NCI-H2171 (cell line): ENCODE measurements around the gene UQCC2.

Experiments
- DNase-seq: peaks from one replicate; lab custom pipeline; 2025; lab: John Stamatoyannopoulos, UW

The UQCC2 gene

DNA sequence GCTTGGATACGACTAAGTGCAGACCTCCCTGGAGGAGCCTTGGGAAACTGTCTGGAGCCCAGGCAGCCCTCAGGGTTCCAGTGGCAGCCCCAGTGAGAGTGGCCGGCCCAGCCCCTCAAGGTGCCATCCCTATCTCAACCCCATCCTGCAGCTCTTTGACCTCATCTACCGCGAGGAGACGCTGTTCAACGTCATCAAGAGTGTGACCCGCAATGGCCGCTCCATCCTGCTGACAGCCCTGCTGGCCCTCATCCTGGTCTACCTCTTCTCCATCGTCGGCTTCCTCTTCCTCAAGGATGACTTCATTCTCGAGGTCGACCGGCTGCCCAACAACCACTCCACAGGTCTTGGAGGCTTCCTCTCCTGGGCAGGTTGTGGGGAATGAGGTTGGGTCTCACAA is 20.7 kb downstream of the UQCC2 start:
- DNase-seq, result no peak

DNA sequence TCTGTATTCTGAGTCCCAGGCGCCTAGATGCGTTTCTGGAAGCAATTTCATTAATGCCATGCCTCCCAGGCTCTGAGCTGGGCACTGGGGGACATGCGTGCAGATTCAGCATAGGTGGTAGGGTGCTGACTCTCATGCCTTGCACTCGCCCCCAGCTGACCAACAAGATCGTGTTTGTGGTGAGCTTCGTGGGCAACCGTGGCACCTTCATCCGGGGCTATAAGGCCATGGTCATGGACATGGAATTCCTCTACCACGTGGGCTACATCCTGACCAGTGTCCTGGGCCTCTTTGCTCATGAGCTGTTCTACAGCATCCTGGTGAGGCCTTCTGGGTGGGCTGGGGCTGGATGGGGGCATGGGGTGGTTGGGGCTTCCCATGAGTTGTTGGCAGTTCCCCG is 21.6 kb downstream of the UQCC2 start:
- DNase-seq, result no peak

DNA sequence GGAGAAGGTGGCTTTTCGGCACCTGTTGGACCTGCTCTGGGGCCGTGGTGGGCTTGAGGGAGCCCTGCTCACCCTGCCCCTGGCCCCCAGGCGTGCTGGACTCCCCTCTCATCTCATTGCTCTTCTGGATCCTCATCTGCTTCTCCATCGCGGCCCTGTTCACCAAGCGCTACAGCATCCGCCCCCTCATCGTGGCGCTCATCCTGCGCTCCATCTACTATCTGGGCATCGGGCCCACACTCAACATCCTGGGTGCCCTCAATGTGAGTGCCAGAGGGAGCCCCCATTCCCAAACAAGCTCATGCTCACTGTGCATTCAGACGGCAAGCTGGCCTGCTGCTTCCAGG is 22.4 kb downstream of the UQCC2 start:
- no peak for DNase-seq

DNA sequence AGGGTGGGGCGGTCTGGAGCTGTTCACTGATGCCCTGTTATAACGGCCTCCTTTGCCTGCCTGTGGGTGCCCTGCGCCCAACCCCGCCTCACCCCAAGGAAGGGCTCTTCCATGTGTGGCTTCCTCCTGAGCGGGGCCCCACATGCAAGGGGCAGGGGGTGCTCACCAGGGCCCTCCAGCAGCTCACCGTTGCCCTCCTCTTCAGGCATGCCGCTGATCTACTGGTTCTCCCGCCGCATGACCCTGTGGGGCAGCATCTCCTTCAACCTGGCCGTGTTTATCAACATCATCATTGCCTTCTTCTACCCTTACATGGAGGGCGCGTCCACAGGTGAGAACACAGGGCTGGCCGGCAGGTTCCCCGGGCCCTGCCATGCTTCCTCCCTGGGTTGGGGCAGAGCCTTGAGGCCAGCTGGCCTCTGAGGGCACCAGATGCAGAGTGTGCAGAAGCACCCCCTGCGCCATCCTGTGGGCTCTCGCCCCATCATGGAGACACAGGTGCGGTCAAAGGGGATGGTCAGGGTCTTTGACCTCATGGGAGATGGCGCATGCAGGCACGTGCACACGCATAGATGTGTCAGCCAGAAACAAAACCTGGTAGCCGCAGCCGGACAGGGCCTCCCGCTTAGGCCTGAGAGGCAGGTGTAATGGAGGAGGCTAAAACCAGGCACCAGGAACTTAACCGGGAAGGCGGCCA is 22.9 kb downstream of the UQCC2 start:
- DNase-seq, result no peak

DNA sequence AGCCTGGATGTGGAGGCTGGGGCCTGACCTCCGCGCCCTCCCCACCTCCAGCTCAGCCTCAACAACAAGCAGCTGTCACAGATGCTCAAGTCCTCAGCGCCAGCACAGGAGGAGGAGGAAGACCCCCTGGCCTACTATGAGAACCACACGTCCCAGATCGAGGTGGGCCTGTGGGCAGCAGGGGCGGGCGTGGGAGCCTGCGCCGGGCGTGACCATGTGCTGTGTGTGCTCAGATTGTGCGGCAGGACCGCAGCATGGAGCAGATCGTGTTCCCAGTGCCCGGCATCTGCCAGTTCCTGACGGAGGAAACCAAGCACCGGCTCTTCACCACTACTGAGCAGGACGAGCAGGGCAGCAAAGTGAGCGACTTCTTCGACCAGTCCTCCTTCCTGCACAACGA is 23.5 kb downstream of the UQCC2 start:
- no peak for DNase-seq

DNA sequence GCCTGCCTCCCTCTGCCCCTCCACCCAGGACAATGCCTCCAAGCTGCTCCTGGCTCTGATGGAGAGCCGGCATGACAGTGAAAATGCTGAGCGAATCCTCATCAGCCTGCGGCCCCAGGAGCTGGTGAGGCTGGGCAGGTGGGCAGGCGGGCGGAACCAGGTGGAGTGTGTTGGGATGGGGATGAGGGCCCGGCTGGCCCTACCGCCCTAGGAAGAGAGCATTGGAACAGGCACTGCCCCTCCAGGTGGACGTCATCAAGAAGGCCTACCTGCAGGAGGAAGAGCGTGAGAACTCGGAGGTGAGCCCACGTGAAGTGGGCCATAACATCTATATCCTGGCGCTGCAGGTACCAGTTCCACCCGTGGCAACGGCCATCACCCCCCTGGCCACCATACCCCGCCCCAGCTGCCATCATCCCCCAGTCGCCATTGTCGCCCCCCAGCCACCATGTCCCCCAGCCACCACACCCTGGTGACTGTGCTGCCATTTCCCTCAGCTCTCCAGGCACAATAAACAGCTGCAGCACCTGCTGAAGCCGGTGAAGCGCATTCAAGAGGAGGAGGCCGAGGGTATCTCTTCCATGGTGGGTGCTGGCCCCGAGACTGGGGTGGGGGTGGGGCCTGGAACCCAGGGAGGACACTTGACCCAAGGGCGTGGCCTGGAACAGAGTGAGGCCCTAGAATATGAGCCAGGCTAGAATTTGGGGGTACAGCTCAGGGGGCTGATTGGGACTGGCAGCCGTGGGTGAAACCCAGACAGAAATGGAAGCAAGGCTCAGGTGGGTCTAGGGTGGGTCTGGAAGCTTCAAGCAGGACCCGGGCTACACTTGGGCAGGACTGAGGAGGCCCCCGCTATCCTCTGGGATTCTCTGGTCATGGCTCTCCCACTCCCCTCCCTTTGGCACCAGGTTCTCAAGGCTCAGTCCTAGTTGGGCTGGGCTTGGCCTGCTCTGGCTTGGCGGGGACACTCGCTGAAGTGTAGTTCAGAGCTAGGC is 24.2 kb downstream of the UQCC2 start:
- no peak for DNase-seq

DNA sequence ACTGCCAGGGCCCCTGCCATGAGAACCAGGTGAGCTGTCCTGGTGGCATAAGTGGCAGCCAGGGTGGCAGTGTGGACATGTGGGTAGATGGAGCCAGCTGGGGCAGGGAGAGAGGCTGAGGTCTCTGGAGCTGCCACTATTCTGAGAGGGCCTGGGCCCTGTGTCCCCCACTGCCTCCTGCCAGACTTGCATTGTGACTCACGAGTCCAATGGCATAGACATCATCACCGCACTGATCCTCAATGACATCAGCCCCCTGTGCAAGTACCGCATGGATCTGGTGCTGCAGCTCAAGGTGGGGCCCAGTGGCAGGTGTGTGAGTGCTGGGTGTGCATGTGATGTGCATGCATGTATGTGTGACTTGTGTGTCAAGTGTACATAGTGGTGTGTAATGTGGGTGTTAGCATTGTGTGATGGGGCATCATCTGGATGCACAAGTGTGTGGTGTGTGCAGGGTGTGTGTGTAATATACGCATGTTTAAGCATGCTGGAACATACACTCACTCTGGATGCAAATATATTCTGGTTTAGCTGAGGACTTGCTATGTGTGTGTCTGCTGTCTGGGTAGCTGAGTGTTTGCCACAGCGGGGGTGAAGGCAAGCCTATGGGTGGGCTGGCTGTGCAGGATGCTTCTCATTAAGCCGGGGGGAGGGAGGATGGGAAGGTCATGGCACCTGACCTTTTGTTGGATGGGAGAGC is 25.1 kb downstream of the UQCC2 start:
- no peak for DNase-seq

DNA sequence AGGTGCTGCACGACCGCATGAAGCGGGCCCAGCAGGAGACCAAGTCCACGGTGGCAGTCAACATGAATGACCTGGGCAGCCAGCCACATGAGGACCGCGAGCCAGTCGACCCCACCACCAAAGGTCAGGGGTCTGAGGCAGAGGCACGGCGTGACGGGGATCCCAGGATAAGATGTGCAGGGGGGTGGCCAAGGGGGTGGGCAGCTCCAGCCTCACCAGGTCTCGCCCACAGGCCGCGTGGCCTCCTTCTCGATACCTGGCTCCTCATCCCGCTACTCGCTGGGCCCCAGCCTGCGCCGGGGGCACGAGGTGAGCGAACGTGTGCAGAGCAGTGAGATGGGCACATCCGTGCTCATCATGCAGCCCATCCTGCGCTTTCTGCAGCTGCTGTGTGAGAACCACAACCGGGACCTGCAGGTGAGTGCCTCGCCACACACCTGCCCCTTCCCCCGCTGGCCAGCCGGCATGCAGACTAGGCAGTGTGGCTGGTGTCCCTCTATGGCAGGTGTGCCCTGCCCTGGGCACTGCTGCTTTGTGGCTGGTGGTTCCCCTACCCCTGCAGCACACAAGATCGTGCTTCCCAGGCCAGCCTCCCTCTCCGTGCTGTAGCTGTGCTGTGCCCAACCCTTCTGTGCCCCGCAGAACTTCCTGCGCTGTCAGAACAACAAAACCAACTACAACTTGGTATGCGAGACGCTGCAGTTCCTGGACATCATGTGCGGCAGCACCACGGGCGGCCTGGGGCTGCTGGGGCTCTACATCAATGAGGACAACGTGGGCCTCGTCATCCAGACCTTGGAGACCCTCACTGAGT is 25.9 kb downstream of the UQCC2 start:
- no peak for DNase-seq

DNA sequence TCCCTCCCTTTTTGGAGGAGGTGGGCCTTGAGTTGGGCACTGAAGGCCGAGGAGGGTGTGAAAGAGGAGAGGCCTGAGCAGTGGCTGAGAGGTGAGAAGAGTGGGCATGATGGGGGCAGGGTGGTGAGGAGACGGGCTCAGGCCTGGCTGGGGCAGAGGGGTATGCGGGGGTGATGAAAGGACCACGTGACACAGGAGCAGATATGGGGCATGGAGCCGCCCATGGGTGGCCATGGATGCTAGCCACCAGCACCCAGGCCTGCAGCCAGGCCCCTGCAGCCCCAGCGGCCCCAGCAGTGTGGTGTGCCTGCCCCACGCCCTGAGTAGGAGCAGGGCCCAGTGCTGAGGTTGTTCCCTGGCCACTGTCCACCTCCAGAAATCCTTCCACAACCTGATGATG is 26.5 kb downstream of the UQCC2 start:
- no peak for DNase-seq

DNA sequence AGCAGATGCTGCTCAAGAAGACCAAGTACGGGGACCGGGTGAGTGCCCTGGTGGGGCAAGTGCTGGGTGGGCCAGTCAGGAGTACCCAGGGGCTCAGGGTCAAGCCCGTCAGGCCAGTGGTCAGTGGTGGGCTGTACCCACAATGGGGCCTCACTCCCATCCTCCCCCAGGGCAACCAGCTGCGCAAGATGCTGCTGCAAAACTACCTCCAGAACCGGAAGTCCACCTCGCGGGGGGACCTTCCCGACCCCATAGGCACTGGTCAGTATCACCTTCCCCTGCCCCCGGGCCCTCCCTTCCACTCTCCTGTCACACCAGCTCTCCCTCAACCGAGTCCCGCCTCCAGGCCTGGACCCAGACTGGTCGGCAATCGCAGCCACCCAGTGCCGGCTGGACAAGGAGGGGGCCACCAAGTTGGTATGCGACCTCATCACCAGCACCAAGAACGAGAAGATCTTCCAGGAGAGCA is 27.0 kb downstream of the UQCC2 start:
- DNase-seq, result no peak

DNA sequence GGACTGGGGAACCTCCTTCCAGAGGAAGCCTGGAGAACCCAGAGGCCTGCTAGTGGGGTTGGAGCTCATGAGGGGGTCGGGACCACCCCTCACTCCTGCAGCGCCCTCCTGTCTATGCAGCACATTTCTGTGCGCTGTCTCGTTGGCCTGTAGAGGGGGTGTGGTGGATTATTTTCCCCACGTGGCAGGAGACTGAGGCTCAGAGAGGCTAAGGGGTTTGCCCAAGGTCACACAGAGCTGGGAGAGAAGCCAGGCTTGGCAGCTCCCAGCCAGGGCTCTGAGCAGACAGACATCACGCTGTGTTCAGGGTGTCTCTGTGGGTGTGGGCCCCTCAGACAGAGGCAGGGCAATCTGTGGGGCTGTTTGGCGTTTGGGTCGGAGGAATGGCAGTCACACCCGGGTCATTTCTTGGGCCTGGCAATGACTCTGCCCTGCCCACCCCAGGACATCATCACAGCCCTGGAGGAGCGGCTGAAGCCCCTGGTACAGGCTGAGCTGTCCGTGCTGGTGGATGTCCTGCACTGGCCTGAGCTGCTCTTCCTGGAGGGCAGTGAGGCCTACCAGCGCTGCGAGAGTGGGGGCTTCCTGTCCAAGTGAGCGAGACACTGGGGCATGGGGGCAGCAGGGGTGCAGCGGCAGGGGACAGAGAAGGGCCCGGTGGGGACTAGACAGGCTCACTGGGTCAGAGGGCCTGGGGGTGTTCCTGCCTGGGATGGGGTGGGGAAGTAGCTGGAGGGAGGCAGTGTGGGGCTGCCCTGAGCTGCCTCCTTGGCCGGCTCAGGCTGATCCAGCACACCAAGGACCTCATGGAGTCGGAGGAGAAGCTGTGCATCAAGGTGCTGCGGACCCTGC is 27.7 kb downstream of the UQCC2 start:
- DNase-seq, result no peak

DNA sequence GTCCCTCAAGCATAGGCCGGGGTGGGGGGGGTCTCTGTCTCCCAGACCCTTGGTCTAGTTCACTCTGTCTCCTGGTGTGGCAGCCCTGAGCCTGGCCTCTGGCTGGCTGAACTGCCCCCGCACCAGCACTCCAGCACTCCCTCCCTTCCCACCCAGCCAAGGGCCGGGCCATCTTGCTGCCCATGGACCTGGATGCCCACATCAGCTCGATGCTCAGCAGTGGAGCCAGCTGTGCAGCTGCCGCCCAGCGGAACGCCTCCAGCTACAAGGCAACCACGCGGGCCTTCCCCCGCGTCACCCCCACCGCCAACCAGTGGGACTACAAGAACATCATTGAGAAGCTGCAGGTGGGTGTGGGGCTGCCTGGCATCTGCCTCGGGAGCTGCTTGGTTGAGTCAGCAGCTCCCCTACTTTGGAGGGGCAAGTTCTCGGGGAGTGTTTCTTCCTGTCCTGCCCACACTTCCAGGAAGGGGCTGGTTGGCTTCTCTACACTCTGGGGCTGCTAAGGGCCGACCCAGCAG is 28.4 kb downstream of the UQCC2 start:
- DNase-seq, result no peak

DNA sequence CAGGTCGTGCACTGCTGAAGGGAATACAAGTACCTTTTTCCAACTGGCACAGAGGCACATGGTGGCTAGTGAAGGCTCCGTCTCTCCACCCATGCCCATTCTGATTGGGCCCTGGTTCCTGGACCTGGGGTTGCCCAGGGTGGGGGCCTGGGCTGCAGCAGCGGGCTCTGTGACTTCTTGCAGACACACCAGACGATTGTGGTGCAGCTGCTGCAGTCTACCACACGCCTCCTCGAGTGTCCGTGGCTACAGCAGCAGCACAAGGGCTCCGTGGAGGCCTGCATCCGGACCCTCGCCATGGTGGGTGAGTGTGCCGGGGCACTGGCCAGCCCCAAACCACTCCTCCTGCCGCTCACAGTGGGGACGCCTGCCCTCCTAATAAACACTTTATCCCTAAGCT is 29.2 kb downstream of the UQCC2 start:
- DNase-seq, result no peak

DNA sequence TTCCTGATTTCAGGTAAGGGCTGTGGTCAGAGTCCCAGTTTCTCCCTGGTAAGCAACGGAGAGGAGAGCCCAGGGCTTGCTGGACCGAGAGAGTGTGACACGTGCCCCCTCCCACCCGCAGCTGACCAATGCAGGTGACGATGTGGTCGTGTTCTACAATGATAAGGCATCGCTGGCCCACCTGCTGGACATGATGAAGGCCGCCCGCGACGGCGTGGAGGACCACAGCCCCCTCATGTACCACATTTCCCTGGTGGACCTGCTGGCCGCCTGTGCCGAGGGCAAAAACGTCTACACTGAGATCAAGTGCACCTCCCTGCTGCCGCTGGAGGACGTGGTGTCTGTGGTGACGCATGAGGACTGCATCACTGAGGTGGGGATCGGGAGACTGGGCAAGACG is 31.7 kb downstream of the UQCC2 start:
- DNase-seq, result no peak

DNA sequence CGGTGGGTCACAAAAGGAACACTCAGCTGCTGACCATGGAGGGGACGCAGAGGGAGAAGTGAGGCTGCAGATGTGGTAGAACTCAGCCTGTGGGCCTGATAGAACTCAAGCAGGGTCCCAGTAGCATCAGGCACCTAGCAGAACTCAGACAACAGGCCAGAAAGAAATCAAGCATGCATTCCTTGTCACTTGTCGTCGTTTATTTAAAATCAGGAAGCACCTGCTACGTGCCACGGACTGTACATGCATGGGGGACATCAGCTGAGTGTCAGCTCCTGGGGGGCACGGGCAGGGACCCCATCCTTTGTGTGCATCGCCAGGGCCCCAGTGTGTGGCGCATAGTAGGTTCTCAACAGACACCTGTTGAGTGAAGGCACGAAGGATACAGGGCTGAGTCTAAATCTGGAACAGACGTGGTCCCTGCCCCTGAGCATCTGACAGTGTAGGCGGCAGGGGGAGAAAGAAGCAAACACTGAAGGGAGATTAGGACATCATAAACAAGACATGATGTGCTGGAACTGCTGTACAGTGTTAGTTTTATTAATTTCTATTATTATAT is 32.5 kb downstream of the UQCC2 start:
- DNase-seq, result no peak

DNA sequence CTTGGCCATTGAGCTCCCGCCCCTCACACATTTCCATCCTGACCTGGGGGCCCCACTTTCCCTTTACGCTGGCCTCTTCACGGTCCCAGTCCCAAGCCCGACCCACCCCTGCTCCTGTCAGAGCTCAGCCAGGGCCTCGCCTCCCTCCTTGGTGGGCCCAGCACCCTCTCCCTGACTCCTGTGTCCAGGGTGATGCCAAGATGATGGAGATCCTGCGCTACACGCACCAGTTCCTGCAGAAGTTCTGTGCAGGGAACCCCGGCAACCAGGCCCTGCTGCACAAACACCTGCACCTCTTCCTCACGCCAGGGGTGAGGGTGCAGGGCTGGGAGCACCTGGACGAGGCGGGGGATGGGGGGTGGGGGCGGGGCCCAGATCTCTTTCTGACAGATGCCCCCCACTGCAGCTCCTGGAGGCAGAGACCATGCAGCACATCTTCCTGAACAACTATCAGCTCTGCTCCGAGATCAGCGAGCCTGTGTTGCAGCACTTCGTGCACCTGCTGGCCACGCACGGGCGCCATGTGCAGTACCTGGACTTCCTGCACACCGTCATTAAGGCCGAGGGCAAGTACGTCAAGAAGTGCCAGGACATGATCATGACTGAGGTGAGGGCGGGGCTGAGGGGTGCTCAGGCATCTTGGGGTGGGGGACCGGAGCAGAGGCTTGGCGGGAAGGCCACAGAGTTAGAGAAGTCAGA is 33.1 kb downstream of the UQCC2 start:
- DNase-seq, result no peak

DNA sequence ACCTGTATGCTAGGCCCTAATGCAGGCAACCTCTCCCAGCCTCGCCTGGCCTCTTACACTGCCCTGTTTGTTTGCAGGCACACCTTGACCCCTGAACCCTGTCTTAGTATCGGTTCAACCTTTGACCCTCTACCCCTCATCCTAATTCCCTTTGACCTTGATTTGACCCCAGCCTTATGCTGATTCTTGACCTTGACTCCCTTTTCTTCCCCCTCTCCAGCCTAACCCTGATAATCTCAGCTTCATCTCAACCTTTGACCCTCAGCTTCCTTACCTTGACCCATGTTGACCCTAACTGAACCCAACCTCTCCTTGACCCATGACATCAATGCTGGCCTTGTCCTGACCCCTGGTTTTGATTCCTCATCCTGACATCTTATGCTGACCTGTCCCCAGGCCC is 33.8 kb downstream of the UQCC2 start:
- DNase-seq, result no peak

DNA sequence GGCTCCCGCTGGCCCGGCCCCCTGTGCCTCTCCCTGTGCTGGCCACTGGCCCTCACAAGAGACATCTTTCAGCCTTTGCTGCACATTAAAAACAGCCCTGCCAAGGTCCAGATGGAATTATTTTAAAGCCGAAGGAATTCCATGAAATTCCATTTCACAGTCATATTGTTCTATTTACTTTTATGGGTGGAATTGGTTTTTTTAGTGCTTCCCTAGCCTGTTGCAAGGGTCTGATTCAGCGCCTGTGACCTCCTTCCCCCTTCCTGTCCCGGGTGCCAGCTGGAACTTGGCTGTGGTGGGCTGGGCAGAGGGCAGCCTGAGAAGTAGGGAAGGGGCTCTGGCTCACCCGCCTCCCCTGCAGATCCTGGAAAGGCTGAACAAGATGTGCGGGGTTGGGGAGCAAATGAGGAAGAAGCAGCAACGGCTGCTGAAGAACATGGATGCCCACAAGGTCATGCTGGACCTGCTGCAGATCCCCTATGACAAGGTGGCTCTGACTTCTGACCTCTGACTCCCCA is 34.3 kb downstream of the UQCC2 start:
- no peak for DNase-seq

DNA sequence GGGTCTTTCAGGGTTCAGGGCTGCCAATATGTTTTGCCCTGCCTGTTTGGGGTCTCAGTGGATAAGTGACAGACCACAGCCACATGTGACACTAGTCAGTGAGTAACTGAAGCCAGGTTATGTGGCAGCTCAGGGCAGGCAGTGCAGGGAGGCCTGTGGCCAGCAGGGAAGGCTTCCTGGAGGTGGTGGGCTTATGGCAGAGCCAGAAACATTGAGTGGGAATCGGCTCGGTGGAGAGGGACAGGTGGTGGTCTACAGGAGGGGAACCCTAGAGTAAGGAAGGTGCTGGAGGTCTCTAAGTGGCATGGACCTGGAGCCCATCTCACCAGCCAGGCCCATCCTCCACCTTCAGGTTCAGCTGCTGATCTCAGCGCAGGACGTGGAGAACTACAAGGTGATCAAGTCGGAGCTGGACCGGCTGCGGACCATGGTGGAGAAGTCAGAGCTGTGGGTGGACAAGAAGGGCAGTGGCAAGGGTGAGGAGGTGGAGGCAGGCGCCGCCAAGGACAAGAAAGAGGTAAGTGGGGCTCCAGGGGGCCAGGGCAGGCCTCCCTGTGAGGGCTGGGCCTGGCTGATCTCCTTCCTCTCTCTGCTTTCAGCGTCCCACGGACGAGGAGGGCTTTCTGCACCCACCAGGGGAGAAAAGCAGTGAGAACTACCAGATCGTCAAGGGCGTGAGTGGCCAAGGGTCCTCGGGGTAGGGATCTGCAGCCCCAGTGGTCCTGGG is 34.9 kb downstream of the UQCC2 start:
- no peak for DNase-seq
